Measurements from ENCODE around the gene E2F4.

DNA sequence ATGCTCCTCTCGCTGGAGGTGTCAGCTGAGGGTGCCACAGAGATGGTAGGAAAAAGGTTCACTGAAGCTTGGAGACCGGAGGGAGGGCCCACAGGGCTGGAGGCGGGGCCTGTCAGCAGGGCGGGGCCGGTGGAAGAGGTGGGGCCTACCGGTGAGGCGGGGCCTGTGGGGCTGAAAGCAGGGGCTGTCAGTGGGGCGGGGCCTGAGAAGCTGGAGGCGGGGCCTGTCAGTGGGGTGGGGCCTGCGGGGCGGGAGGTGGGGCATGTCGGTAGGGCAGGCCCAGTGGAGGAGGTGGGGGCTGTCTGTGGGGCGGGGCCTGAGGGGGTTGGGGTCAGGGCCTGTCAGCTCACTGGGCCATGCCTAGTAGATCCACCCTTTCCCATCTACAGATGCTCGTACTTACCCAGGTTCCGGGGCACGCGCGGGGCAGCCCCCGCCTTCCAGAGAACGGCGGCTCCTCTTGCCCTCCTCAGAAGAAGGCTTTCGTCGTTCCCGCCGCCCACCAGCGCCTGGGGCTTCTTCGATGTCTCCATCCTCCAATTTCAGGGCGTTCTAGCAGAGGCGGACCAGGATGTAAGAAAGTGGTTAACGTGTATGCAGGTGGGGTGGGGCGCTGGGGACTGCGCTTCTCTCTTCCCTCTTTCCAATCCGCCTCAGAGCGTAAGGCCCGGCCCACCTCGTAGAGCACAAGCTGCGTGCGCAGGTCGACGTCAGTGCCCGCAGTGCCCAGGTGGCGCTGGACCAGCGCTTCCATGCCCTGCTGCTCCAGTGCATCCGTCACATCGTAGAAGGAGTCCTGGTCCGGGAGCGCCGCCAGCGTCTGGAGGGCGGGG lies 44.8 kb downstream of the E2F4 start:
- TF ChIP-seq, protein P1, sequence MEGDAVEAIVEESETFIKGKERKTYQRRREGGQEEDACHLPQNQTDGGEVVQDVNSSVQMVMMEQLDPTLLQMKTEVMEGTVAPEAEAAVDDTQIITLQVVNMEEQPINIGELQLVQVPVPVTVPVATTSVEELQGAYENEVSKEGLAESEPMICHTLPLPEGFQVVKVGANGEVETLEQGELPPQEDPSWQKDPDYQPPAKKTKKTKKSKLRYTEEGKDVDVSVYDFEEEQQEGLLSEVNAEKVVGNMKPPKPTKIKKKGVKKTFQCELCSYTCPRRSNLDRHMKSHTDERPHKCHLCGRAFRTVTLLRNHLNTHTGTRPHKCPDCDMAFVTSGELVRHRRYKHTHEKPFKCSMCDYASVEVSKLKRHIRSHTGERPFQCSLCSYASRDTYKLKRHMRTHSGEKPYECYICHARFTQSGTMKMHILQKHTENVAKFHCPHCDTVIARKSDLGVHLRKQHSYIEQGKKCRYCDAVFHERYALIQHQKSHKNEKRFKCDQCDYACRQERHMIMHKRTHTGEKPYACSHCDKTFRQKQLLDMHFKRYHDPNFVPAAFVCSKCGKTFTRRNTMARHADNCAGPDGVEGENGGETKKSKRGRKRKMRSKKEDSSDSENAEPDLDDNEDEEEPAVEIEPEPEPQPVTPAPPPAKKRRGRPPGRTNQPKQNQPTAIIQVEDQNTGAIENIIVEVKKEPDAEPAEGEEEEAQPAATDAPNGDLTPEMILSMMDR (IDR thresholded peaks at IDR 0.05 in 2 of 3, conservative IDR thresholded peaks at IDR 0.05 in 1 of 3; ENCODE audit: borderline replicate concordance in 1 of 3, insufficient read depth in 1 of 3, low read depth in 2 of 3, low read length in 2 of 3): no peak
- TF ChIP-seq POLR2A (IDR thresholded peaks at IDR 0.05; ENCODE audit: borderline replicate concordance, extremely low read depth, insufficient read depth, insufficient read length) (no peak), EZH2 (IDR thresholded peaks at IDR 0.05) (no peak), SP1 (IDR thresholded peaks at IDR 0.05; ENCODE audit: low read depth) (no peak), POLR2AphosphoS5 (IDR thresholded peaks at IDR 0.05; ENCODE audit: low read depth, low read length) (no peak), SRF (IDR thresholded peaks at IDR 0.05; ENCODE audit: low read depth) (no peak), REST (IDR thresholded peaks at IDR 0.05; ENCODE audit: low read depth) (no peak), CEBPB (IDR thresholded peaks at IDR 0.05; ENCODE audit: low read depth) (no peak)
- TF ChIP-seq, protein P2, sequence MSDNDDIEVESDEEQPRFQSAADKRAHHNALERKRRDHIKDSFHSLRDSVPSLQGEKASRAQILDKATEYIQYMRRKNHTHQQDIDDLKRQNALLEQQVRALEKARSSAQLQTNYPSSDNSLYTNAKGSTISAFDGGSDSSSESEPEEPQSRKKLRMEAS (IDR thresholded peaks at IDR 0.05): no peak

Data from HCT116 (cell line).